SK-N-SH treated with all-trans-retinoic acid at 6 μM for 48 hours (cell line): ENCODE measurements around the gene TSHZ2.

Source experiments
- ATAC-seq: fragments of 200-7000 bp; cut with Tn5 transposase; 3 replicates; pipeline ENCODE4 v1.9.1; 2020; ENCODE audit warnings: mild to moderate bottlenecking, moderate library complexity
- ARNTL ChIP-seq: fragments of 450-650 bp; formaldehyde crosslinking; IDR thresholded peaks from 2 replicates; pipeline ENCODE4 v1.5.0; 2020; ENCODE audit warnings: low read depth, mild to moderate bottlenecking, moderate library complexity, borderline replicate concordance
- BACH2 ChIP-seq: fragments of 250-450 bp; sonication (Bioruptor Pico); IDR thresholded peaks from 2 replicates; pipeline ENCODE4 v1.9.0; 2021; ENCODE audit warnings: mild to moderate bottlenecking, borderline replicate concordance
- CREB5 ChIP-seq: fragments of 250-450 bp; sonication (Bioruptor Pico); IDR thresholded peaks from 2 replicates; pipeline ENCODE4 v1.5.1; 2020; ENCODE audit warnings: low read depth, mild to moderate bottlenecking, moderate library complexity
- CSDC2 ChIP-seq: fragments of 250-450 bp; sonication (Bioruptor Pico); IDR thresholded peaks from 2 replicates; pipeline ENCODE4 v1.5.0; 2020; ENCODE audit warnings: mild to moderate bottlenecking, moderate library complexity
- CSRNP3 ChIP-seq: fragments of 250-450 bp; sonication (Bioruptor Pico); IDR thresholded peaks from 2 replicates; pipeline ENCODE4 v1.5.1; 2021; ENCODE audit warnings: mild to moderate bottlenecking, moderate library complexity
- ESRRG ChIP-seq: fragments of 250-450 bp; sonication (Bioruptor Pico); IDR thresholded peaks from 2 replicates; pipeline ENCODE4 v1.6.1; 2021; ENCODE audit warnings: mild to moderate bottlenecking
- GLIS3 ChIP-seq: fragments of 250-450 bp; sonication (Bioruptor Pico); IDR thresholded peaks from 2 replicates; pipeline ENCODE4 v1.5.0; 2020; ENCODE audit warnings: mild to moderate bottlenecking, moderate library complexity
- ISL1 ChIP-seq: fragments of 250-450 bp; sonication (Bioruptor Pico); IDR thresholded peaks from 2 replicates; pipeline ENCODE4 v2.1.2; 2022; ENCODE audit warnings: mild to moderate bottlenecking, moderate library complexity
- OSR1 ChIP-seq: fragments of 250-450 bp; sonication (Bioruptor Pico); IDR thresholded peaks from 2 replicates; pipeline ENCODE4 v1.8.0; 2022; ENCODE audit warnings: moderate library complexity, mild to moderate bottlenecking, inconsistent platforms
- PATZ1 ChIP-seq: fragments of 250-450 bp; sonication (Bioruptor Pico); IDR thresholded peaks from 2 replicates; pipeline ENCODE4 v1.8.0; 2020; ENCODE audit warnings: mild to moderate bottlenecking, moderate library complexity, borderline replicate concordance
- POU6F1 ChIP-seq: fragments of 250-450 bp; sonication (Bioruptor Pico); IDR thresholded peaks from 2 replicates; pipeline ENCODE4 v1.8.0; 2021; ENCODE audit warnings: low read depth, mild to moderate bottlenecking, moderate library complexity, borderline replicate concordance
- PPARA ChIP-seq: fragments of 250-450 bp; sonication (Bioruptor Pico); IDR thresholded peaks from 2 replicates; pipeline ENCODE4 v1.5.0; 2020; ENCODE audit warnings: mild to moderate bottlenecking, borderline replicate concordance
- SNAI2 ChIP-seq: fragments of 250-450 bp; sonication (Bioruptor Pico); IDR thresholded peaks from 2 replicates; pipeline ENCODE4 v1.5.0; 2020; ENCODE audit warnings: mild to moderate bottlenecking, moderate library complexity
- TCF4 ChIP-seq: fragments of 250-450 bp; sonication (Bioruptor Pico); IDR thresholded peaks from 2 replicates; pipeline ENCODE4 v1.8.0; 2021; ENCODE audit warnings: mild to moderate bottlenecking, moderate library complexity, borderline replicate concordance
- TSHZ2 ChIP-seq: fragments of 250-450 bp; sonication (Bioruptor Pico); IDR thresholded peaks from 2 replicates; pipeline ENCODE4 v1.5.0; 2020; ENCODE audit warnings: mild to moderate bottlenecking, moderate library complexity
- ZC3H10 ChIP-seq: fragments of 250-450 bp; sonication (Bioruptor Pico); IDR thresholded peaks from 2 replicates; pipeline ENCODE4 v1.5.1; 2021; ENCODE audit warnings: mild to moderate bottlenecking, moderate library complexity
- ZFP3 ChIP-seq: fragments of 250-450 bp; sonication (Bioruptor Pico); IDR thresholded peaks from 2 replicates; pipeline ENCODE4 v1.5.0; 2020; ENCODE audit warnings: mild to moderate bottlenecking, moderate library complexity
- ZNF565 ChIP-seq: fragments of 450-650 bp; formaldehyde crosslinking; conservative IDR thresholded peaks from 2 replicates; pipeline ENCODE4 v1.5.0; 2020; ENCODE audit warnings: low read depth, mild to moderate bottlenecking, moderate library complexity
- ZNF70 ChIP-seq: fragments of 450-650 bp; formaldehyde crosslinking; IDR thresholded peaks from 2 replicates; pipeline ENCODE4 v1.5.0; 2020; ENCODE audit warnings: mild to moderate bottlenecking, moderate library complexity

TSHZ2 gene

GRCh38 chr20:53069132-53069531 lies 97.0 kb downstream of the TSHZ2 start (continued):
- TF ChIP-seq ZNF565 (no peak), TCF4 (CRISPR knock-in tag) (no peak), ZNF70 (CRISPR knock-in tag) (no peak), ARNTL (CRISPR knock-in tag) (no peak)
- TF ChIP-seq, all 23 proteins: peak for 0

- no peak for ATAC-seq
- TF ChIP-seq ISL1, result no peak
- no peak for TF ChIP-seq POU6F1 (CRISPR knock-in tag)
- TF ChIP-seq OSR1 (CRISPR knock-in tag), result no peak
- no peak for TF ChIP-seq TSHZ2 (CRISPR knock-in tag)
- TF ChIP-seq TCF4 (CRISPR knock-in tag), result no peak
- TF ChIP-seq PPARA, result no peak
- no peak for TF ChIP-seq ZC3H10
- TF ChIP-seq BACH2, result no peak
- TF ChIP-seq PATZ1 (CRISPR knock-in tag), result no peak
- TF ChIP-seq, all 23 proteins: peak for 0
Measured at GRCh38 chr20:53070224-53070623, 98.1 kb downstream of the TSHZ2 start.

GRCh38 chr20:53070706-53071392 lies 98.7 kb downstream of the TSHZ2 start:
- no peak for ATAC-seq
- no peak for TF ChIP-seq TSHZ2 (CRISPR knock-in tag)
- TF ChIP-seq PATZ1 (CRISPR knock-in tag), result no peak
- no peak for TF ChIP-seq BACH2
- TF ChIP-seq ZNF565, result no peak
- TF ChIP-seq CSRNP3 (CRISPR knock-in tag), result no peak
- TF ChIP-seq POU6F1 (CRISPR knock-in tag), result no peak
- no peak for TF ChIP-seq GLIS3
- no peak for TF ChIP-seq ARNTL (CRISPR knock-in tag)
- TF ChIP-seq CREB5, result no peak
- no peak for TF ChIP-seq TCF4 (CRISPR knock-in tag)
- no peak for TF ChIP-seq ESRRG (CRISPR knock-in tag)
- no peak for TF ChIP-seq ZFP3 (CRISPR knock-in tag)
- TF ChIP-seq ISL1, result no peak
- TF ChIP-seq OSR1 (CRISPR knock-in tag), result no peak
- no peak for TF ChIP-seq ZNF70 (CRISPR knock-in tag)
- TF ChIP-seq CSDC2 (CRISPR knock-in tag), result no peak
- TF ChIP-seq SNAI2 (CRISPR knock-in tag), result no peak
